GM23338 (cell line): ENCODE measurements around the gene ABCF1. TPM values are rescaled to one million over a fixed set of nuclear protein-coding genes. Genes with fewer than 3 reads are reported as not detected.

Experiments
- ATAC-seq: fragments of 200-7000 bp; cut with Tn5 transposase; 3 replicates; pipeline ENCODE4 v1.9.1; 2020
- DNase-seq: peaks from one replicate; pipeline ENCODE4 v3.0.0-alpha.2; 2015; ENCODE audit warnings: low spot score
- H2AFZ ChIP-seq: fragments of 200-600 bp; sonication (generic); 2 replicates; pipeline ENCODE4 v1.8.0; 2016; ENCODE audit warnings: antibody characterized with exemption, mild to moderate bottlenecking, moderate library complexity
- H3F3A ChIP-seq: fragments of 200-600 bp; sonication (generic); replicated peaks from 2 replicates; pipeline ENCODE4 v1.8.0; 2017; ENCODE audit warnings: antibody characterized with exemption, mixed run types, low read depth
- H3K27ac ChIP-seq: fragments of 200-600 bp; sonication (generic); 2 replicates; pipeline ENCODE4 v1.6.1; 2016; ENCODE audit warnings: low read depth
- H3K27me3 ChIP-seq: fragments of 200-600 bp; sonication (generic); 2 replicates; pipeline ENCODE4 v1.8.0; 2016; ENCODE audit warnings: mild to moderate bottlenecking, mixed run types, moderate library complexity; ENCODE audit not compliant: insufficient read depth
- H3K36me3 ChIP-seq: fragments of 200-600 bp; sonication (generic); 2 replicates; pipeline ENCODE4 v1.8.0; 2016; ENCODE audit warnings: mild to moderate bottlenecking; ENCODE audit not compliant: insufficient read depth
- H3K4me1 ChIP-seq: fragments of 200-600 bp; sonication (generic); 2 replicates; pipeline ENCODE4 v1.8.0; 2016; ENCODE audit warnings: mild to moderate bottlenecking, moderate library complexity; ENCODE audit not compliant: insufficient read depth
- H3K4me2 ChIP-seq: fragments of 200-600 bp; sonication (generic); 2 replicates; pipeline ENCODE4 v1.7.1; 2017; ENCODE audit warnings: mixed run types
- H3K4me3 ChIP-seq: fragments of 200-600 bp; sonication (generic); 2 replicates; pipeline ENCODE4 v1.6.1; 2016; ENCODE audit warnings: mixed run types
- H3K79me2 ChIP-seq: fragments of 200-600 bp; sonication (generic); replicated peaks from 2 replicates; pipeline ENCODE4 v1.8.0; 2017; ENCODE audit warnings: mild to moderate bottlenecking; ENCODE audit not compliant: insufficient read depth
- H3K9me2 ChIP-seq: fragments of 200-600 bp; sonication (generic); 2 replicates; pipeline ENCODE4 v1.8.0; 2017; ENCODE audit not compliant: insufficient read depth
- H4K20me1 ChIP-seq: fragments of 200-600 bp; sonication (generic); replicated peaks from 2 replicates; pipeline ENCODE4 v1.8.0; 2017; ENCODE audit warnings: mild to moderate bottlenecking; ENCODE audit not compliant: insufficient read depth
- H3K27ac Mint-ChIP-seq: 2 replicates; pipeline ENCODE4 v1.8.0; 2020; ENCODE audit warnings: inconsistent platforms, mild to moderate bottlenecking, moderate library complexity, mixed read lengths
- H3K27me3 Mint-ChIP-seq: 3 replicates; pipeline ENCODE4 v1.8.0; 2022; ENCODE audit warnings: low read depth, mild to moderate bottlenecking, moderate library complexity, mixed read lengths, inconsistent platforms; ENCODE audit not compliant: insufficient read depth, poor library complexity
- H3K36me3 Mint-ChIP-seq: 3 replicates; pipeline ENCODE4 v1.8.0; 2021; ENCODE audit warnings: low read depth, mild to moderate bottlenecking, inconsistent platforms, moderate library complexity, mixed read lengths
- H3K4me1 Mint-ChIP-seq: 3 replicates; pipeline ENCODE4 v1.8.0; 2020; ENCODE audit warnings: mild to moderate bottlenecking, inconsistent platforms, mixed read lengths
- H3K4me3 Mint-ChIP-seq: 3 replicates; pipeline ENCODE4 v1.8.0; 2021; ENCODE audit warnings: moderate library complexity, mild to moderate bottlenecking, inconsistent platforms, mixed read lengths
- H3K9me3 Mint-ChIP-seq: 3 replicates; pipeline ENCODE4 v1.8.0; 2020; ENCODE audit warnings: moderate library complexity, mild to moderate bottlenecking, inconsistent platforms, mixed read lengths
- CREB1 ChIP-seq: fragments of 250-450 bp; sonication (Bioruptor Pico); IDR thresholded peaks from 2 replicates; pipeline ENCODE4 v1.5.0; 2020; ENCODE audit warnings: low read depth, mild to moderate bottlenecking, moderate library complexity
- CTCF ChIP-seq, 2 experiments: fragments of 200-600 bp in 1 of 2; sonication (generic) in 1 of 2; conservative IDR thresholded peaks; 2 replicates each; pipeline versions ENCODE4 v1.5.1 to v1.6.1; 2016 to 2017; ENCODE audit warnings: antibody characterized with exemption in 2 of 2, low read depth in 2 of 2, mild to moderate bottlenecking in 2 of 2, moderate library complexity in 1 of 2
- ETS1 ChIP-seq: IDR thresholded peaks from 2 replicates; pipeline ENCODE4 v1.6.1; 2016; ENCODE audit warnings: antibody characterized with exemption
- EZH2 ChIP-seq: fragments of 200-600 bp; sonication (generic); IDR thresholded peaks from one replicate; pipeline ENCODE4 v1.8.0; 2017; ENCODE audit warnings: antibody characterized with exemption, mild to moderate bottlenecking, low read depth; ENCODE audit not compliant: unreplicated experiment
- EZH2phosphoT487 ChIP-seq: fragments of 200-600 bp; sonication (generic); IDR thresholded peaks from one replicate; pipeline ENCODE4 v1.8.1; 2018; ENCODE audit warnings: antibody characterized with exemption; ENCODE audit not compliant: unreplicated experiment
- JUNB ChIP-seq: IDR thresholded peaks from one replicate; pipeline ENCODE4 v1.6.1; 2016; ENCODE audit warnings: antibody characterized with exemption; ENCODE audit not compliant: unreplicated experiment
- NANOG ChIP-seq: IDR thresholded peaks from 2 replicates; pipeline ENCODE4 v1.6.1; 2016; ENCODE audit warnings: antibody characterized with exemption, borderline replicate concordance
- POLR2AphosphoS5 ChIP-seq: IDR thresholded peaks from 2 replicates; pipeline ENCODE4 v1.6.1; 2016; ENCODE audit warnings: antibody characterized with exemption, low read depth
- REST ChIP-seq: IDR thresholded peaks from one replicate; pipeline ENCODE4 v1.6.1; 2018; ENCODE audit warnings: antibody characterized with exemption; ENCODE audit not compliant: unreplicated experiment
- STAT1 ChIP-seq: IDR thresholded peaks from one replicate; pipeline ENCODE4 v1.6.1; 2016; ENCODE audit warnings: antibody characterized with exemption; ENCODE audit not compliant: unreplicated experiment
- ZNF114 ChIP-seq: fragments of 250-450 bp; sonication (Bioruptor Pico); IDR thresholded peaks from 2 replicates; pipeline ENCODE4 v1.5.0; 2020; ENCODE audit warnings: mild to moderate bottlenecking, moderate library complexity
- ZNF331 ChIP-seq: fragments of 250-450 bp; sonication (Bioruptor Pico); IDR thresholded peaks from 2 replicates; pipeline ENCODE4 v1.5.0; 2020; ENCODE audit warnings: low read depth, mild to moderate bottlenecking, moderate library complexity
- ZNF462 ChIP-seq: fragments of 250-450 bp; sonication (Bioruptor Pico); IDR thresholded peaks from 2 replicates; pipeline ENCODE4 v1.5.0; 2020; ENCODE audit warnings: mild to moderate bottlenecking, moderate library complexity
- polyA plus RNA-seq: library from polyadenylated mRNA; unstranded; fragments of >200 nt; fragmentation: Nextera tagmentation; extraction: Ambion mirVana; gene quantifications from 2 replicates; pipeline ENCODE4 v1.2.1, GENCODE V29; 2016
- total RNA-seq: library from RNA; depleted of rRNA; stranded (reverse); fragments of >200 nt; shearing (Covaris generic); gene quantifications from 2 replicates; pipeline ENCODE4 v1.2.3, GENCODE V29; 2014

ABCF1 gene
- total and polyA plus RNA-seq, 2 experiments from 2014 or later, result 92.6 to 244 TPM

- no peak for TF ChIP-seq EZH2
- TF ChIP-seq JUNB, result no peak
- no peak for TF ChIP-seq NANOG
- no peak for TF ChIP-seq CREB1 (CRISPR knock-in tag)
- no peak for TF ChIP-seq REST
- no peak for TF ChIP-seq STAT1
- TF ChIP-seq ZNF114 (CRISPR knock-in tag), result no peak
- TF ChIP-seq EZH2phosphoT487, result no peak
- TF ChIP-seq ZNF331, result no peak
- no peak for TF ChIP-seq ZNF462 (CRISPR knock-in tag)
- TF ChIP-seq CTCF (conservative IDR thresholded peaks at IDR 0.05; ENCODE audit: low read depth in 2 of 2), result no peak
- TF ChIP-seq ETS1, result no peak
- TF ChIP-seq POLR2AphosphoS5, result no peak
- Histone ChIP-seq H4K20me1 (peaks cover 28% of the 10 kb centered on the region), H3K4me2 (no peak overlapping the region), H2AFZ (no peak overlapping the region), H3F3A (peaks cover 67% of the 10 kb centered on the region), H3K27me3 (no peaks in the 10 kb centered on the region), H3K9me2 (no peaks in the 10 kb centered on the region), H3K36me3 (peaks cover 52% of the 10 kb centered on the region), H3K4me1 (no peaks in the 10 kb centered on the region), H3K27ac (no peak overlapping the region), H3K4me3 (no peak overlapping the region), H3K79me2 (0 out of 2 replicates have a peak, but pooled peaks cover 3% of the 10 kb centered on the region)
- no peak for DNase-seq
- H3K4me1 Mint-ChIP-seq, result no peaks in the 10 kb centered on the region; the same call in 2 of the 3 replicates
- no peak overlapping the region for H3K27ac Mint-ChIP-seq
- H3K9me3 Mint-ChIP-seq, result no peaks in the 10 kb centered on the region
- no peak overlapping the region for H3K4me3 Mint-ChIP-seq
- H3K27me3 Mint-ChIP-seq, result peaks cover 12% of the 10 kb centered on the region
- peaks cover 80% of the 10 kb centered on the region for H3K36me3 Mint-ChIP-seq
- no peak for ATAC-seq
Measured at GRCh38 chr6:30601815-30602641, 30.8 kb downstream of the ABCF1 start.
